Stimulated activated CD8-positive, alpha-beta memory T cell treated with anti-CD3 and anti-CD28 coated beads, Interleukin-7, amount 100 ng/mL, for 1 hour (primary cell): ENCODE results near the gene TMEM95.
"Not testable (repeated sequence)": the region's sequence is repeated elsewhere in the genome, so short reads cannot be mapped to it uniquely, and the experiment has no call there.

Experiments used
- DNase-seq, 2 donors: peaks; one replicate each; pipeline ENCODE4 v3.0.0-alpha.2; 2020; ENCODE audit warnings: low read depth in 2 of 2

Gene TMEM95

GRCh38 chr17:7323731-7324437 is 31.1 kb upstream of the TMEM95 start:
- DNase-seq = peak in 1 of 2 donors; percentile 56

GRCh38 chr17:7324438-7324779 is 30.5 kb upstream of the TMEM95 start:
- no peak for DNase-seq

DNA sequence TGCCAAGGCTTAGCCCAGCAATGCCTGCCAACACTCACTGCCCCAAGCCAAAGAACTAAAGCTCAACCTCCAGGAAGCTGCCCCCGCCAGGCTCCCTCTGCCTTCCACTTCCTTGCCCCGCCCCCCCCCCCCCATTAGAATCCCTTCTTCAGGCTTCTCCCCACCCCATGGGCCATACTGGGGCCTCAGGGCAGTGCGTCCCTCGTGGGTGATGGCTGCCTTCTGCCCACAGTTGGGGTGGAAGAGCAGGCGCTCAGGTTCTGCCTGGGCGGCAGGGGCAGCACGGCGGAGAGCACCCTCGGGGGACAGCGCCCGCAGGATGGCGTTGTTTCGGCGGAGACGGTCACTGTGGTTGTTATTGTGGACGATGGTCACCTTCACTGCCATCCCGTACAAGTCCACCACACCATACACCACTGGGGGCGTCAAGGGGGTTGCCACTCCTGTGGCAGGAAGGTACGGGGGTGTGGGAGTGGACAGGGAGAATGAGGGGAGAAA is 29.9 kb upstream of the TMEM95 start:
- DNase-seq = no peak

GRCh38 chr17:7326186-7326585 is 28.8 kb upstream of the TMEM95 start:
- no peak for DNase-seq

DNA sequence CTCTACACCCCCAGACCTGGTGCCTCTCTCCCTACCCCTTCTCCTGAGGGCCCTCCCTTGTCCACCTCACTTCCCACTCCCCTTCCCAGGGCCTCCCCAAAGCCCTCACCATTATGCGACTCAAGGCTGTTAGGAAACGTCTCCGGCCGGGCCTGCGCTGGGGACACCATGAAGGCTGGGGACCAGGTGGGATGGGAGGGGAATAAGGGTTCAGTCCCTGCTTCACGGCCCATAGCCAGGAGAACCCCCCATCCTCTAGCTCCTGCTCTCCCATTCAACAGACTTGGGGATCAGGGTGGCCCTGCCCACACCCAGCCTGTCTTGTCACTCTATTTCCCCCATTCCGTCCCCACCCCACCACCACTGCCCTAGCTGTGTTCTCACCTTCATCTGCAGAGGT is 27.9 kb upstream of the TMEM95 start:
- DNase-seq = no peak

- no peak for DNase-seq
These were observed 27.5 kb upstream of the TMEM95 start for GRCh38 chr17:7327501-7327900.

DNA sequence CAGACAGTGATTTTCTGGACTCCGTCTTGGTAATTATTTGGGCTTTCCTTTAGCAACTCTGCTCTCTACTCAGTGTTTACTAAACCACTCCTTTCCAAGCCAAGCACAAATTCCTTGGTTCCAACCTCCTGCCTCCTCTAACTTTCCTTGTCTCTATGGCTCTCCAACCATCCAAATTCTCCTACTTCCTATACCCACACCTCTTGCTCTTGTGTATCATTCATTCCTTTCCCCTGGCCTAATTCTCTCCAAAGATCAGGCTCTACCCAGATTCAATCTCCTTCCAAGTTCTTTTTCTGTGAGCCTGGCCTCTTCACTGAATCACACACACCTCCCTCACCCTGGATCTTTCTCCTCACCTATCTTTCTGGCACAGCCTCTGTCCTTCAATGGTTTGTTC is 26.9 kb upstream of the TMEM95 start:
- DNase-seq = no peak

DNA sequence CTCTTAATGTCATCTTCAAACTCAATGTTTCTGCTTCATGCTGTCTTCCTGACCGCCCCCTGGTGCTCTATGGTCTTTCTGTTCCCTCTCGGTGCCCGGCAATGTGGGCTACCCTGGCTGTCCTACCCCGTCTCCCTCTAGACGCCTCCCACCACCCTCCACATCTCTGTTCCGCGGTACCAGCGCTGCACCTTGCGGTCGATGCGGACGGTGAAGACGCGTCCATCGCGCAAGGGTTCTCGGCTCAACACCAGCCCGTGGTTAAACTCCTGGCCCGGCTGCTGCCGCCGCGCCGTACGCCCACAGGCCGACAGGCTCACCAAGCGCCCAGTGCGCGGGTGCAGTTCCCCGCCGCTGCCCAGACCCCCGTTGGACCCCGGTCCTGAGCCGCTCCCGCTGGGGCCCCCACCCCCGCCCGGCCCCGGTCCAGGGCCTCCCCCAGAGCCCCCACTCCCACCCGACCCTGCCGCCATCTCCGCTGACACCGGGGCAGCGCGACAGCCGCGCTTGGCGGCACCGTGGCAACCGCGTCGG is 26.0 kb upstream of the TMEM95 start, which contains the start of gene NEURL4:
Gene NEURL4 (minus strand): TSS at position 496 of the 534 bp plus-strand sequence. CDS start 23 bp downstream, at position 473.
- no peak for DNase-seq

DNA sequence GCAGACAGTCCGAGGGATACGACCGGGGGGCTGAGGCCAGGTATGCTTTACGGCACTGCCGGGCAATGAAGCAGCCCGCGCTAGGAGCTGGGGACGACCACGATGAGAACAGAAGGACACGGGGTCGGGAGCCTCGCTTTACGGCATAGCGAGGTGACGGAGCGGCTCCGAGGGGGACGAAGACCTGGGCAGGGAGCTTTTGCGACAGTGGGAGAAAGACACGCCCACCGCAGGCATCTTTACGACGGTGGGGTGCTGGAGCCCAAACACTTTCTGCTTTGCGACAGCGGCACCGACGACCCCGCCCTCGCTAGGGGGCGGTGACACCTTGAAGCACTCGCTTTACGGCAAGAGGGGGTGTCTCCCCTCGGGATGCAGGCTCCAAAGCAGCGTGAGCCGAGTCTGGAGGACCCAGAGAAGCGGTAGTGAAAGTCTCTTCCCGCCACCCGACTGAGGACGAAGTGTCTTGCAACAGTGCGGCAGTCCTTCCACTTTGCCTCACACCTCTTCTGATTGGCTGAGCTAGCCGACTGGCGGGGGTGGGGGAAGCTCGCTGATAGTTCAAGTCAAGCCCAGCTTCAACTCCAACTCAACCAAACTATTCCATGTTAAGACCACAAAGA is 25.5 kb upstream of the TMEM95 start:
- DNase-seq = peak; percentile 91

- DNase-seq = peak in 1 of 2 donors; percentile 55
These were observed 24.8 kb upstream of the TMEM95 start for GRCh38 chr17:7329997-7330637.

DNA sequence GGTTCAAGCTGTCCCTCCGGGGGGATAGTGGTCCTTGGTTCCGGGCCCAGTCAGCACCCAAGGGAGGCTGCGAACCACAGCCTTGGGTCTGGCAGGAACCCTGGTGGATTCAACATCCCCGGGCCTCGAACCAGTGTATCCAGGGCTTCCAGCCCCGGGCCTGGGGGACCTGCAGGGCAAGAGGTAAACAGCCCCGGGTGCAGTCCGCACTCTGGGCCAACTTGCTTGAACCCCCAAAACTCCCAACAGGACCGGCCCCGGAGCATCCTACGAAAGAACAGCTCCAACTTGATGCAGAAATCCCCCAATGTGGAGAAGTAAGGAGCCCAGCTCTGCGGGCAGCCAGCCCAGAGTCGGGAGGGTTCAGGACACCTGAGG is 24.3 kb upstream of the TMEM95 start:
- no peak for DNase-seq

GRCh38 chr17:7332111-7332510 is 22.8 kb upstream of the TMEM95 start:
- no peak for DNase-seq

DNA sequence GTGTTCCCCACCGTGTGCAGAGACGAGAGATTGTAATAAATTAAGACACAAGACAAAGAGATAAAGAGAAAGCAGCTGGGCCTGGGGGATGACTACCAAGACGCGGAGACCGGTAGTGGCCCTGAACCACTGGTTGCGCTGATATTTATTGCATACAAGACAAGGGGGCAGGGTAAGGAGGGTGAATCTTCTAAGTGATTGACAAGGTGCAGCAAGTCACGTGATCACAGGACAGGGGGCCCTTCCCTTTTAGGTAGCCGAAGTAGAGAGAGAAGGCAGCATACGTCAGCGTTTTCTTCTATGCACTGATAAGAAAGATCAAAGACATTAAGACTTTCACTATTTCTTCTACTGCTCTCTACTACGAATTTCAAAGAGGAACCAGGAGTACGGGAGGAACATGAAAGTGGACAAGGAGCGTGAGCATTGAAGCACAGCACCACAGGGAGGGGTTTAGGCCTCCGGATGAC is 22.3 kb upstream of the TMEM95 start:
- DNase-seq = not testable (repeated sequence)

- no peak for DNase-seq
These were observed 19.9 kb upstream of the TMEM95 start for GRCh38 chr17:7334938-7335538.

GRCh38 chr17:7335765-7336164 is 19.2 kb upstream of the TMEM95 start:
- not testable (repeated sequence) for DNase-seq

- peak; percentile 66 to 77 for DNase-seq
These were observed 18.4 kb upstream of the TMEM95 start, which contains the start of gene ACAP1 for GRCh38 chr17:7336240-7337175. Gene ACAP1 (plus strand): TSS chr17:7336529. CDS start chr17:7336735, 206 bp downstream.

DNA sequence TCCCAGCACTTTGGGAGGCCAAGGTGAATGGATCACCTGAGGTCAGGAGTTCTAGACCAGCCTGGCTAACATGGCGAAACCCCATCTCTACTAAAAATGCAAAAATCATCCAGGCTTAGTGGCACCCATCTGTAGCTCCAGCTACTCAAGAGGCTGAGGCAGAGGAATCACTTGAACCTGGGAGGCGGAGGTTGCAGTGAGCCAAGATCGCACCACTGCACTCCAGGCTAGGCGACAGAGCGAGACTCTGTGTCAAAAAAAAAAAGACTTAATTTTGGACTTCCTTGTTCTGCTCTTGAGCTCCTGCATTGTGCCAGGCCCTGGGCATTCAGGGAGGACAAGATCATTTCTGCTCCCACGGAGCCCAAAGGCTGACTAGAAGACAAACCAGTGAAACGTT is 17.4 kb upstream of the TMEM95 start:
- not testable (repeated sequence) for DNase-seq

DNA sequence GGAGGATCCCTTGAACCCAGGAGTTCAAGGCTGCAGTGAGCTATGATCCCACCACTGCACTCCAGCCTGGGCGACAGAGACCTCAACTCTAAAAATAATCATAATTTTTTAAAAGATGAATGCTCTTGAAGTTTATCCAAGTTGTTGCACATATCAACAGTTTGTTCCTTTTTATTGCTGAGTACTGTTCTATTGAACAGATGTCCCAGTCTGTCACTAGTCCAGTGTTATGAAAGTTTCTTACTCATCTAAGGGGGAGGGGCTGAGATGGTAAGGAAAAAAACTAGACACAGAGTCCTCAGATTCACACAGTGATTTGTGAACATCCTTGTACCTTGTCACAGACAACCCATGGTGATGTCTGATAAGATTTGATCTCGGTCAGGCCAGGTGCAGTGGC is 14.8 kb upstream of the TMEM95 start:
- DNase-seq = no peak

DNA sequence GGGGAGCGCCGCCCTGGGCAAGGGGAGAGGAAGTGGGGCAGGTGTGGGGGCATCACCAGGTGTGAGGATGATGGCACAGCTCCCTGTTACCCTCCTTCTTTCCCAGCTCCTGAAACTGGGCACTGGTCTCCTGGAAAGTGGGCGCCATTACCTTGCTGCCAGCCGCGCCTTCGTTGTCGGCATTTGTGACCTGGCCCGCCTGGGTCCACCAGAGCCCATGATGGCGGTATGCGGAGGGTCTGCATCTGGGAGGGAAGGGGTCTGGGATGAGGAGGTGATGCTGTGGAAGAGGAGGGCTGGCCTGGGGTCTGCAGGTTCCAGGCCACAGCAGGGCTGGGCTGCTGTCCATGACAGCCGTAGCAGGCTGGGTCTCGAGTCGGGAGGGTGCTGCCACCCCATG is 13.1 kb upstream of the TMEM95 start:
- DNase-seq = no peak

GRCh38 chr17:7343250-7343649 is 11.7 kb upstream of the TMEM95 start:
- DNase-seq = no peak
